Epithelial cell of prostate (primary cell): ENCODE measurements around the gene SRRM3.
"Not testable (repeated sequence)": the region's sequence is repeated elsewhere in the genome, so short reads cannot be mapped to it uniquely, and the experiment has no call there.

Source experiments
- DNase-seq: peaks from one replicate; pipeline ENCODE4 v3.0.0-alpha.2; 2011; ENCODE audit warnings: low read depth, low spot score
- H3K27ac ChIP-seq: fragments of 450-650 bp; 2 replicates; pipeline ENCODE4 v1.5.1; 2017; ENCODE audit warnings: mild to moderate bottlenecking

SRRM3 gene

GRCh38 chr7:76282344-76283253 lies 80.9 kb downstream of the SRRM3 start:
- no peak for DNase-seq
- H3K27ac ChIP-seq = no peak overlapping the region

- H3K27ac ChIP-seq = no peak overlapping the region
- no peak for DNase-seq
Measured at GRCh38 chr7:76283254-76284159, 81.8 kb downstream of the SRRM3 start.

GRCh38 chr7:76285604-76286374 lies 84.1 kb downstream of the SRRM3 start:
- H3K27ac ChIP-seq = no peak overlapping the region

GRCh38 chr7:76286842-76287403 lies 85.2 kb downstream of the SRRM3 start:
- no peak overlapping the region for H3K27ac ChIP-seq
- no peak for DNase-seq

More at GRCh38 chr7:76285604-76286374, 84.1 kb downstream of the SRRM3 start:
- DNase-seq = no peak

GRCh38 chr7:76290847-76291350 lies 89.2 kb downstream of the SRRM3 start:
- peak overlapping the region; percentile 99 for H3K27ac ChIP-seq
- DNase-seq = not testable (repeated sequence)

GRCh38 chr7:76291351-76292212 lies 89.9 kb downstream of the SRRM3 start:
- DNase-seq = peak; percentile 95
- peak overlapping the region; percentile 99 for H3K27ac ChIP-seq

GRCh38 chr7:76292213-76292573 lies 90.5 kb downstream of the SRRM3 start:
- DNase-seq = no peak

GRCh38 chr7:76292911-76293310 lies 91.2 kb downstream of the SRRM3 start:
- peak overlapping the region; percentile 99 for H3K27ac ChIP-seq
- not testable (repeated sequence) for DNase-seq

More at GRCh38 chr7:76292213-76292573, 90.5 kb downstream of the SRRM3 start:
- peak overlapping the region; percentile 99 for H3K27ac ChIP-seq

GRCh38 chr7:76293407-76293901 lies 91.8 kb downstream of the SRRM3 start:
- no peak for DNase-seq
- H3K27ac ChIP-seq = peak overlapping the region; percentile 99

GRCh38 chr7:76294344-76295024 lies 92.8 kb downstream of the SRRM3 start:
- peak overlapping the region; percentile 99 for H3K27ac ChIP-seq
- DNase-seq = peak; percentile 91

GRCh38 chr7:76296743-76297740 lies 95.3 kb downstream of the SRRM3 start:
- peak overlapping the region; percentile 99 for H3K27ac ChIP-seq
- peak; percentile 99 for DNase-seq

- DNase-seq = peak; percentile 96
- peak overlapping the region; percentile 94 for H3K27ac ChIP-seq
Measured at GRCh38 chr7:76300166-76300731, 98.6 kb downstream of the SRRM3 start.

- no peak for DNase-seq
- peak overlapping the region; percentile 94 for H3K27ac ChIP-seq
Measured at GRCh38 chr7:76301000-76301399, 99.3 kb downstream of the SRRM3 start.

- peak within 1 kb of the TSS; percentile 94 for H3K27ac ChIP-seq
- DNase-seq = peak; percentile 80
Measured at GRCh38 chr7:76302347-76303201, 100.9 kb downstream of the SRRM3 start, which contains the start of gene HSPB1. Gene HSPB1 (plus strand): TSS chr7:76302673. CDS start chr7:76302713, 40 bp downstream.
